SK-N-MC (cell line): Measurements from ENCODE around the gene CBX4.

Source experiments
- EZH2 ChIP-seq: fragments of 200-600 bp; sonication (generic); IDR thresholded peaks from one replicate; pipeline ENCODE4 v1.6.1; 2017; ENCODE audit warnings: antibody characterized with exemption
- POLR2AphosphoS5 ChIP-seq: IDR thresholded peaks from 2 replicates; pipeline ENCODE4 v1.6.1; 2012; ENCODE audit warnings: mild to moderate bottlenecking, low read depth, low read length, borderline replicate concordance

DNA sequence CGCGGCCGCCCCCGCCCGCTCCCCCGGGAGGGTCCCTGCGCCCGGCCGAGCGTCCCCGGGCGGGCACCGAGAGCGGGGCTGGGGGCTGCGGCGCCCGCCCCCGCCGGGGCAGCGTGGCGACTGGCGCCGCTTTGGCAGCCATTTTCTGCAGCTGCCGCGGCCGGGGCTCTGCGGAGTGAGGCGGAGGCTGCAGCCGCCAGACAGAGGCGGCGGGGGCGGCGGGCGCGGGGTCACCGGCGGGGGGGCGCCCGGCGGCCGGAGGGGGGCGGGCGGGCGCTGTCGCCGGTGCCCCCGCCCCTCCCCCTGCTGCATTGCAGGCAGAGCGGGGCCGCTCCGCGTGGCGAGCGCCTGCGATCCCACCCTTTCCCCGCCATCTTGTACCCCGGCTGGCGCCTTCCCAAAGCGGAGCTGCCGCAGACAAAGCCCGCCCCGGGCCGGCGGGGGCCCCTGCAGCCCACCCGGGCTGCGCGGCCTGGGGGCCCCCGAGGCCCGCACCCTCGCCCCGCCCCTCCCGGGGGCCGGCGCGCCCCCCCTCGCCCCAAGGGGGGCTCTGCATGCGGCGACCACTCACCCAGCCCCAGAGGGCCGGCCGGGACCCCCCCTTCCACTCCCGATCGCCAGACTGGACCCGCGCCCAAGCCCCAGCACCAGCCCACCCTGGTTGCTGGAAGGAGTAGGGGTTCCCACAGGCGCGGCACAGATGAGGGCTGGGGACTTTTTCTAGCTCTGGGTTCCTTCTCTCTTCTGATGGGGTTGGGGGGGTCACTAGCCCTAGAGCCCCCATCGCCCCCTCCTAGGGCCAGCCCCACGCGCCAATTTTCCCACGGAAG is 25.7 kb downstream of the CBX4 start:
- TF ChIP-seq EZH2 = no peak
- no peak for TF ChIP-seq POLR2AphosphoS5
